ENCODE data around the gene SLC16A3.

- TF ChIP-seq CTCF (IDR thresholded peaks at IDR 0.05) (no peak), POLR2A (IDR thresholded peaks at IDR 0.05) (no peak)
Measured at GRCh38 chr17:82257473-82257872, 28.6 kb downstream of the SLC16A3 start.
